Amniotic epithelial cell (primary cell): Measurements from ENCODE around the gene MSS51.
"Not testable (repeated sequence)": the region's sequence is repeated elsewhere in the genome, so short reads cannot be mapped to it uniquely, and the experiment has no call there.

Source experiments
- DNase-seq: peaks from one replicate; pipeline ENCODE4 v3.0.0-alpha.2; 2010; ENCODE audit warnings: low read depth

Gene MSS51

DNA sequence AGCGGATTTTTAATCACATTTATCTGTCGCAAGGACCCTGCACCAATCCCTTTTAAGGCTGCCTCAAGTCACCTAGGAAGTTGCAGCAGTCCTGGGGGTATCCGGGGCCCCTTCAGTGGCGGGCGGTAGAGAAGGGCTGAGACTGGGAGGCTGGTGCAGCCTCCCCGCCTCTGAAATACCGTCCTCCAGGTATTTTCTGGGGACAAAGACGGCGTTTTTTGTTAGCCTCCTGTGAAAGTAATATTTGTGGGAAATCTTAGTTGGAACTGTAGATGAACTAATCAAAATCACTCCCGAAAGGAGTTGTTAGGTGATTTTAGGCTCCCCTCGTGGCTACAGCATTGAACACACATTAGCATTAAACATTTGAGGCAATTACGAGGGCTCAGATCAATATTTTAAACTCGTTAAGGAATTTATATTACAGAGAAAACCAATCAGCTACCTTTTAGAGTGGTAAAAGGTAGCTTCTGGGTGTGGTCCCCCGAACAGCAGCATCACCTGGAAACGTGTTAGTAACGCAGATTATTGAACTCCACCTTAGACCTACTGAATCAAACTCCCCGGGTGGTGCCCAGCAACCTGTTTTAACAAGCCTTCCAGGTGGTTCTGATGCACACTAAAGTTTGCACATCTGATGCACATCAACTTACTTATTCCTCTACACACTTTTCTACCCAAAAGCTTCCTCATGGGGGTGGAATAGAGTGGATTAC is 19.0 kb downstream of the MSS51 start:
- DNase-seq, result no peak

GRCh38 chr10:73413528-73414229 is 19.7 kb downstream of the MSS51 start, which contains the start of gene ANXA7:
TSS of gene ANXA7 (minus strand) at chr10:73414058. CDS start at chr10:73400856, 13,202 bp downstream.
- peak; percentile 69 for DNase-seq

GRCh38 chr10:73413108-73413527 is 20.2 kb downstream of the MSS51 start:
- no peak for DNase-seq

DNA sequence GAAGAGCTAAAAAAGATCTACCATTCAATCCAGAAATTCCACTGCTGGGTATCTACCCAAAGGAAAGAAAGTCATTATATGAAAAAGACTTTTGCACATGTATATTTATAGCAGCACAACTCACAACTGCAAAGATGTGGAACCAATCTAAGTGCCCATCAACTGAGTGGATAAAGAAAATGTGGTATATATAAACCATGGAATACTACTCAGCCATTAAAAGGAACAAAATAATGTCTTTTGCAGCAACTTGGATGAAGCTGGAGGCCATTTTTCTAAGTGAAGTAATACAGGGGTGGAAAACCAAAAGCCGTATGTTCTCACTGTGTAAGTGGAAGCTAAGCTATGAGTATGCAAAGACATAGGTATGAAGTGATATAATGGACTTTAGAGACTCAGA is 22.5 kb downstream of the MSS51 start:
- no peak for DNase-seq

GRCh38 chr10:73408978-73409521 is 24.3 kb downstream of the MSS51 start:
- no peak for DNase-seq

- peak; percentile 4 for DNase-seq
Observed at GRCh38 chr10:73408061-73408460, 25.3 kb downstream of the MSS51 start.

- DNase-seq, result peak; percentile 13
Observed at GRCh38 chr10:73407495-73407894, 25.9 kb downstream of the MSS51 start.

DNA sequence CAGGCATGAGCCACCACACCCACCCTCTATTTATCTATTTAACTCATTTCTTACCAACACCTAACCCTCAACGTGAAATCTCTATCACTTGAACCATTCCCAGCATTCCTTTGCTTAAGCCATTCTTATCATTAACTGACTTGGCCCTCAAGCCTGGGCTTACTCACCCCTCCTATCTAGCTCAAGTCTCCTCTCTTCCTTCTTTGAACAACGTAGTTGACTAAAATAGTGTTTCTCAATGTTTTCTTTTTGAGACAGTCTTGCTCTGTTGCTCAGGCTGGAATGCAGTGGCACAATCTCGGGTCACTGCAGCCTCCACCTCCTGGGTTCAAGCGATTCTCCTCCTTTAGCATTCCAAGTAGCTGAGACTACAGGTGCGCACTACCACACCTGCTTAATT is 26.5 kb downstream of the MSS51 start:
- peak; percentile 79 for DNase-seq

GRCh38 chr10:73405556-73405955 is 27.8 kb downstream of the MSS51 start:
- no peak for DNase-seq

DNA sequence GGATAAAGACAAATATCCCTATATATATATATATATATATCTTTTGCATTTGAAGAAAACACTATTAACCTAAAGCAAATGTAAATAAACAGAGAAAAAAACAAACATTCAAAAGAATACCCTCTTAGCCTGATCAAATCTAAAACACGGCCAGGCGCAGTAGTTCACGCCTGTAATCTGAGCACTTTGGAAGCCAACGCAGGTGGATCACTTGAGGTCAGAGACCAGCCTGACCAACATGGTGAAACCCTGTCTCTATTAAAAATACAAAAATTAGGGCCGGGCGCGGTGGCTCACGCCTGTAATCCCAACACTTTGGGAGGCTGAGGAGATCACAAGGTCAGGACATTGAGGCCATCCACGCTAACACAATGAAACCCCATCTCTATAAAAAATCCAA is 28.7 kb downstream of the MSS51 start:
- DNase-seq, result no peak

GRCh38 chr10:73401636-73402035 is 31.7 kb downstream of the MSS51 start:
- no peak for DNase-seq

DNA sequence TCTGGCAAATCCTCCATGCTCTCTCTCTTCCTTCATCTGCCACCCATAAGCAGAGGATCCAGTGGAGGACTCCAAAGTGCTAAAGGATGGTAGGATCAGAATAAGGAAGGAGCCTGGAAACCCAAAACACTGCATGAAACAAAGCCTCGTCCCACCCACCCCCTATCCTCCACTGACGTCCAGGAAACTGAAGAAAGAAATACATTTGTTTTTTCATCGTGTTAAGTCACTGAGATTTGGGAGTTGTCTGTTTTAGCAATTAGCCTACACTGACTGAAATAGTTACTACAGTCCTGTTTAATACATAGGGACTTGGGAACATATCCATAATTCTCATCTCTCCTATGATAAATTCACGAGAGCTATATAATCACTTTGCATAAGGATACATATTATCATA is 34.3 kb downstream of the MSS51 start:
- DNase-seq, result no peak

- DNase-seq, result no peak
Observed at GRCh38 chr10:73398024-73398423, 35.3 kb downstream of the MSS51 start.

GRCh38 chr10:73394325-73394724 is 39.0 kb downstream of the MSS51 start:
- DNase-seq, result not testable (repeated sequence)

GRCh38 chr10:73388228-73388627 is 45.1 kb downstream of the MSS51 start:
- no peak for DNase-seq

DNA sequence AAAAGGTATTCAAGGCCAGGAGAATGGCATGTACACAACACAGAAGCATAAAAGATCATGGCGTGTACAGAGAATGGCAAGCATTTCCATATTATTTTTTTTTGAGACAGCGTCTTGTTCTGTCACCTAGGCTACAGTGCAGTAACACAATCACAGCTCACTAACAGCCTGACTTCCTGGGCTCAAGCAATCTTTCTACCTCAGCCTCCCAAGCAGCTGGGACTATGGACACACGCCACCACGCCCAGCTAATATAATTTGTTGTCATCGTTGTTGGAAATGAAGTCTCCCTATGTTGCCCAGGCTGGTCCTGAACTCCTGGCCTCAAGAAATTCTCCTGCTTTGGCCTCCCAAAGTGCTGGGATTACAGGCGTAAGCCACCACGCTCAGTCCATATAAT is 46.8 kb downstream of the MSS51 start:
- DNase-seq, result no peak

DNA sequence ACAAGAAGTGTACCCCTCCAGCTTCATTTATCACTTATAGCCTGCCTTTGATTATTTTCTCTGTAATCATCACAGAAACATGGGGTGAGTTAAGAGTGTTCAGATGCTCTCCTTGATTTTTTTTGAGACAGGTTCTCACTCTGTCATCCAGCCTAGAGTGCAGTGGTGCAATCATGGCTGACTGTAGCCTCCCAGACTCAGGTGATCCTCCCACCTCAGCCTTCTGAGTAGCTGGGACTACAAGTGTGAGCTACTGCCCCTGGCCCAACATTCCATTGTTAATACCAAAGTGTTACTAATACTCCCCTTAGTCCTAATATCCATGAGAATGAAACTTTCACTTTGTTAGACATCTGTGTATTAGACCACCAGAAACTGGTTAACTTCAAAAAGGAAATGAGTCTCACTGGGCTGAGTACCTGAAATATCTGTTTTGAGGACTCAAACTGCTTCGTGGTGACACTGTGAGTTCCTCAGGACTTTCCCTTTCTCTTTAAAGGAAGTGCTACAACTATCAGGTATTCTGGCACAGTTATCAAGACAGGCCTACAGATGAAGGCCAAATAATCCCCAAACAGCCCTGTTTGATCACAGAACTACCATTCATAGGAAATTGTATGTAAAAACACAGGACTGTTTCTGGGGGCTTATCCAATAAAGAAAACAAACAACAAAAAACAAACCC is 54.2 kb downstream of the MSS51 start:
- DNase-seq, result no peak

GRCh38 chr10:73376679-73377078 is 56.7 kb downstream of the MSS51 start:
- no peak for DNase-seq
